Endothelial cell of umbilical vein (primary cell): Measurements from ENCODE around the gene DGCR2. TPM values are rescaled to one million over a fixed set of nuclear protein-coding genes. Genes with fewer than 3 reads are reported as not detected.
"Not testable (repeated sequence)": the region's sequence is repeated elsewhere in the genome, so short reads cannot be mapped to it uniquely, and the experiment has no call there.

Experiments
- BruUV-seq: library from RNA; stranded (reverse); fragments of 400-500 nt; replicated peaks from 2 replicates; lab custom pipeline; 2021; lab: Mats Ljungman, UMichigan
- CTCF ChIA-PET: fragments of 300-600, 350-600 bp; sonication (Branson Sonifier 250); formaldehyde crosslinking; loops from one replicate; lab custom pipeline; 2021; ENCODE audit warnings: antibody characterized with exemption, inconsistent platforms; lab: Charles Lee
- POLR2A ChIA-PET: fragments of 300-600, 350-600 bp; sonication (Branson Sonifier 250); formaldehyde crosslinking; loops from one replicate; lab custom pipeline; 2021; ENCODE audit warnings: antibody characterized with exemption, inconsistent platforms; lab: Charles Lee
- DNase-seq: peaks from one replicate; pipeline ENCODE4 v3.0.0-alpha.2; 2011; ENCODE audit warnings: low read depth, low spot score
- FAIRE-seq: peaks from 2 replicates; lab custom pipeline; 2011; peaks lifted over from hg19 to GRCh38; lab: Jason Lieb, UNC
- H2AFZ ChIP-seq: 2 replicates; pipeline ENCODE4 v1.6.0; 2012; ENCODE audit warnings: low read depth, low read length, control low read depth, inconsistent platforms
- H3K27ac ChIP-seq: 2 replicates; pipeline ENCODE4 v1.5.1; 2011; ENCODE audit warnings: low read depth, mild to moderate bottlenecking, control low read depth, low read length, moderate library complexity; ENCODE audit not compliant: insufficient read depth
- H3K27me3 ChIP-seq, 2 experiments: 2 replicates each; pipeline versions ENCODE4 v1.6.0 to v1.6.1; 2011; ENCODE audit warnings: low read length in 2 of 2, mixed read lengths in 1 of 2; ENCODE audit not compliant: control insufficient read depth in 2 of 2, insufficient read depth in 2 of 2
- H3K36me3 ChIP-seq, 2 experiments: 2 replicates in 1 of 2; 3 replicates in 1 of 2; pipeline ENCODE4 v1.5.1; 2011; ENCODE audit warnings: low read length in 2 of 2, mild to moderate bottlenecking in 1 of 2, moderate library complexity in 1 of 2; ENCODE audit not compliant: control insufficient read depth in 2 of 2, insufficient read depth in 2 of 2; ENCODE audit errors: extremely low read depth in 1 of 2
- H3K4me1 ChIP-seq: 3 replicates; pipeline ENCODE4 v1.5.1; 2011; ENCODE audit warnings: mild to moderate bottlenecking, low read length; ENCODE audit not compliant: control insufficient read depth, insufficient read depth; ENCODE audit errors: extremely low read depth
- H3K4me2 ChIP-seq: 2 replicates; pipeline ENCODE4 v1.6.1; 2011; ENCODE audit warnings: low read length, control low read depth, mixed read lengths; ENCODE audit not compliant: insufficient read depth
- H3K4me3 ChIP-seq, 3 experiments: fragments of 200-600 bp in 1 of 3; sonication (generic), shearing (Covaris generic) in 1 of 3; replicated peaks in 1 of 3; 2 replicates each; pipeline ENCODE4 v1.5.1; 2011 to 2016; ENCODE audit warnings: control low read depth in 3 of 3, low read length in 3 of 3, mild to moderate bottlenecking in 2 of 3, inconsistent platforms in 1 of 3, low read depth in 1 of 3, moderate library complexity in 1 of 3; ENCODE audit not compliant: insufficient read depth in 1 of 3
- H3K79me2 ChIP-seq: 2 replicates; pipeline ENCODE4 v1.6.0; 2012; ENCODE audit warnings: low read length, inconsistent platforms; ENCODE audit not compliant: control insufficient read depth, insufficient read depth
- H3K9ac ChIP-seq: replicated peaks from 2 replicates; pipeline ENCODE3; 2011; ENCODE audit warnings: low read length, control low read depth; ENCODE audit not compliant: insufficient read depth; ENCODE audit errors: extremely low read depth
- H3K9me1 ChIP-seq: replicated peaks from 3 replicates; pipeline ENCODE4 v1.6.0; 2011; ENCODE audit warnings: mild to moderate bottlenecking, low read length; ENCODE audit not compliant: control insufficient read depth, insufficient read depth; ENCODE audit errors: extremely low read depth
- H3K9me3 ChIP-seq: replicated peaks from 2 replicates; pipeline ENCODE4 v1.5.1; 2012; ENCODE audit warnings: low read length, inconsistent platforms; ENCODE audit not compliant: control insufficient read depth, insufficient read depth
- H4K20me1 ChIP-seq: replicated peaks from 2 replicates; pipeline ENCODE3; 2011; ENCODE audit warnings: mild to moderate bottlenecking, low read length; ENCODE audit not compliant: control insufficient read depth, insufficient read depth; ENCODE audit errors: extremely low read depth
- CTCF ChIP-seq, 2 donors: IDR thresholded peaks; 1 replicate in 1 of 2; 2 replicates in 1 of 2; pipeline ENCODE4 v1.5.1; 2011; ENCODE audit warnings: low read length in 2 of 2, mild to moderate bottlenecking in 2 of 2, moderate library complexity in 2 of 2, control low read depth in 1 of 2, inconsistent platforms in 1 of 2, low read depth in 1 of 2; ENCODE audit not compliant: insufficient read depth in 1 of 2; ENCODE audit errors: extremely low read depth in 1 of 2
- EZH2 ChIP-seq: IDR thresholded peaks from 2 replicates; pipeline ENCODE4 v1.6.1; 2012; ENCODE audit warnings: borderline replicate concordance, low read depth, mild to moderate bottlenecking, moderate library complexity, low read length, inconsistent platforms; ENCODE audit not compliant: severe bottlenecking
- FOS ChIP-seq: IDR thresholded peaks from 2 replicates; pipeline ENCODE4 v1.6.1; 2011; ENCODE audit warnings: mild to moderate bottlenecking, low read length, moderate library complexity, borderline replicate concordance; ENCODE audit not compliant: insufficient read depth
- GATA2 ChIP-seq: IDR thresholded peaks from 2 replicates; pipeline ENCODE4 v1.7.0; 2011; ENCODE audit warnings: low read depth, mild to moderate bottlenecking, moderate library complexity, mixed read lengths, low read length; ENCODE audit not compliant: insufficient read length, insufficient read depth
- JUN ChIP-seq: IDR thresholded peaks from 2 replicates; pipeline ENCODE4 v1.6.1; 2011; ENCODE audit warnings: borderline replicate concordance, low read depth; ENCODE audit not compliant: insufficient read length, insufficient read depth
- MAX ChIP-seq: IDR thresholded peaks from 2 replicates; pipeline ENCODE4 v1.6.1; 2011; ENCODE audit not compliant: insufficient read depth, insufficient read length
- MYC ChIP-seq: IDR thresholded peaks from one replicate; pipeline ENCODE4 v1.6.1; 2011; ENCODE audit warnings: mild to moderate bottlenecking, low read depth, low read length
- POLR2A ChIP-seq: IDR thresholded peaks from 2 replicates; pipeline ENCODE4 v1.6.1; 2012; ENCODE audit warnings: low read depth, mild to moderate bottlenecking, control low read depth, low read length
- POLR2AphosphoS5 ChIP-seq: IDR thresholded peaks from 2 replicates; pipeline ENCODE4 v1.6.1; 2012; ENCODE audit warnings: low read depth, mild to moderate bottlenecking, control low read depth, low read length, moderate library complexity; ENCODE audit not compliant: insufficient read depth
- dilution Hi-C: fragments of 300-500 bp; cut with MboI; formaldehyde crosslinking; loops from one replicate; pipeline ENCODE4 v1.15.0; 2019; ENCODE audit warnings: low sequenced_read_pairs; ENCODE audit not compliant: extremely low pct_ligation_motif_present
- intact Hi-C: fragments of 100-400 bp; cut with micrococcal nuclease; formaldehyde crosslinking; loops from one replicate; pipeline ENCODE4 v1.10.0; 2022
- polyA plus RNA-seq, 4 experiments: library from polyadenylated mRNA; depleted of rRNA in 3 of 4; stranded (reverse) in 3 of 4; unstranded in 1 of 4; fragments of >200 nt; gene quantifications; 2 replicates each; pipeline versions ENCODE4 v1.2.1 to v1.2.3, GENCODE V29; 2011 to 2012; ENCODE audit warnings: missing spikeins in 1 of 4
- total RNA-seq: library from RNA; stranded (reverse); gene quantifications from 2 replicates; pipeline ENCODE4 v1.2.3, GENCODE V29; 2021

Gene DGCR2
- total and polyA plus RNA-seq, 2 donors (not counting 3 experiments of a cell fraction or from before 2014, with no cell fraction given) = 44.8 to 51.2 TPM

- no peaks in the 10 kb centered on the region for H3K36me3 ChIP-seq
- CTCF ChIA-PET = no interaction called here
- H3K27me3 ChIP-seq = no peaks in the 10 kb centered on the region
- intact Hi-C loops (no loop called here), dilution Hi-C loops (no loop called here)
- no peak overlapping the region for H3K4me3 ChIP-seq
- DNase-seq (no peak), FAIRE-seq (no peak)
- POLR2A ChIA-PET = no interaction called here
- no peaks in the 10 kb centered on the region for H3K79me2 ChIP-seq
- H2AFZ ChIP-seq = no peak overlapping the region
- BruUV-seq = no TSS peak
- TF ChIP-seq MAX (no peak), MYC (no peak), FOS (no peak), CTCF (IDR thresholded peaks at IDR 0.05; ENCODE audit: extremely low read depth in 1 of 2, insufficient read depth in 1 of 2, low read depth in 1 of 2, low read length in 2 of 2) (no peak), GATA2 (no peak), JUN (no peak), POLR2A (no peak), EZH2 (no peak), POLR2AphosphoS5 (no peak)
- H3K9ac ChIP-seq = no peak overlapping the region
- no peak overlapping the region for H3K4me2 ChIP-seq
- no peaks in the 10 kb centered on the region for H4K20me1 ChIP-seq
- no peaks in the 10 kb centered on the region for H3K9me3 ChIP-seq
- H3K27ac ChIP-seq = no peak overlapping the region
- no peaks in the 10 kb centered on the region for H3K9me1 ChIP-seq
- H3K4me1 ChIP-seq = no peaks in the 10 kb centered on the region
These were observed 107.3 kb downstream of the DGCR2 start for GRCh38 chr22:19014886-19015285.

GRCh38 chr22:19013881-19014598, 108.2 kb downstream of the DGCR2 start:
- H2AFZ ChIP-seq, H3K27me3 ChIP-seq, DNase-seq, H4K20me1 ChIP-seq, H3K4me2 ChIP-seq, H3K4me3 ChIP-seq, H3K9me1 ChIP-seq, H3K9ac ChIP-seq, FAIRE-seq, BruUV-seq, H3K27ac ChIP-seq, H3K36me3 ChIP-seq, H3K79me2 ChIP-seq, CTCF ChIA-PET, POLR2A ChIA-PET, H3K9me3 ChIP-seq, H3K4me1 ChIP-seq, intact Hi-C loops, dilution Hi-C loops: not testable (repeated sequence)
